HS-5 (cell line): ENCODE measurements around the gene KDM1A.

ENCODE experiments used
- DNase-seq: peaks from one replicate; pipeline ENCODE4 v3.0.0-alpha.2; 2012; ENCODE audit warnings: low read depth

Gene KDM1A

DNA sequence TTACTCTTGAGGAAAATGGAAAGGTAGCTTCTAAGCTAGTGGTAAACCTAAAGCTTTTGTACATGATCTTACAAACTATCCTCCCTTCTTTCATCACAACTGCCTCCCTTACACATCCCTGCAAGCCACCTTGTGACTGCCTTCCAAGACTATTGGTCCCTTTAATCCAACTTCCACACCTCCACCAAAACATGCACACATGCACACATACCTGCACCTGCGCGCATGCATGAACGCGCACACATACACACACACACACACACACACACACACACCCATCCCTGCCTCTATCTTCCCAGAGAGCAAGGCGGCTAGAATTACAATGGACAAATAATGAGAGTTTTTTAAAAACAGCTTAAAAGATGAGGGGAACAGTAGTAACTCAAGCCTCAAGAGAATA lies 91.1 kb downstream of the KDM1A start:
- no peak for DNase-seq

DNA sequence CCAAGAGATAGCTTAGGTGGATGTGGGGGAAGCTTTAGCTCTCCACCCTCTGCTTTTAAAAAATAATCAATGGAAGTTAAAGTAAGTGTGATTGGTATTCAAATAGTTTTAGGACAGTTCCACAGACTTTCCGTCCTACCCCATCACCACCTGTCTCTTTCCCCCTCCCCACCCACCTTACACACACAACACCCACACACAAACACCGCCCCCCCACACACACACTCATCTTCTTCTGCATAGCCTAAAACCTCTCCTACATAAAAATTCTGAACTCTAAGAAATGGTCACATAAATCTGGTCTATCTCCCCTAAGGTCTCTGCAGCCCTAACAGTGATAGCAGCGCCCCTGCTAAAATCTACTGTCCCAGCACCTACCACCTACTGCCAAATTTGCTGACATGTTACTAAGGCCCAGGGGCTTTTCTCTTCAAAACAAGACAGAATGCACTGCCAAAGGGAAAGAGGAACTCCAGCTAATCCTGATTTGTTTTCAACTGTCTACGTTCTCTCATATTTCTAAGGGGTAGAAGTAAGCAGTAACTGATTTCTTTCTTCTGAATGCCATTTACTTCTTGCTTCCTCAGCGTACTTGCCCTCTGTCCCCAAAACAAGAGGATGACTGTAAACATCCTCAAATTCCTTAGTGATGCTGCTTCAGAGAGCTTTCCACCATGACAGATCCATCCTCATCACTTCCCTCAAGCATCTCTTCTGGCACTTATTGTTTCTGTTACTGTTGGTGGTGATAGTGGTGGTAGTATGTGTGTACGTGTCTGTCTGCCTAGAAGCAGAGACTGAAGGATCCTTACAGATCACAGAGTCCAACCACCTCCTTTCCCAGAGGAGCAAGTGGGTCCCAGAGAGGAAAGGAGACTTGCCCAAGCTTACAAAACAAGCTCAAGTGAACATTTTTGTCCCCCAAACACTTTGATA lies 92.6 kb downstream of the KDM1A start:
- DNase-seq, result no peak

DNA sequence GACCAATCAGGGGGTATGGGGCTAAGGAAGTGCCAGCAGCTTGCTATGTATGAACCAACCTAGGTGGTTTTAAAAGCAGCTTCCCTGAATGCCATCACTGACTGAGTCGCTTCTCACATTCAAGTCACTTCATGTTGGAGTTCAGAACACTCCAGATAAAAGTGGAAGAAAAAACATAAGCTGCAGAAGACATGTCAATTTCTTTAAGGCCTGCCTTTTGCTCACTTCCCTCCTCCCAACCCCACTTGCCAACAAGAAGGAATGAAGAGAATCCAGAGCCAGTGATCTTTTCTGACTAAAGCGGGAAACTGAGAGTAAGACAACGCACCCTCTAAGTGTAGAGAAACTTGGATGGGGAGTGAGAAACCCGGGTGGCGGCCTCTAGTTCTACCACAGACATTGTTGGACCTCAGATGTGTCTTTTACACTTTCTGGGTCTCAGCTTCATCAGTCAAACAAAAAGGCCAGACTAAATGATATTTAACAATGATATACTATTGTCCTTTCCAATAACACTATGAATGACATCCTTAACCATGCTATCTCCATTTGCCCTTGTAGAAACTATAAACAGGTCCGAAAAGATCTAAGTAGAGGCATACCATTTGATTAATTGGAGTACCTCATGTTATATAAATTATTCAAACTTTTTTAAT lies 95.3 kb downstream of the KDM1A start:
- no peak for DNase-seq

DNA sequence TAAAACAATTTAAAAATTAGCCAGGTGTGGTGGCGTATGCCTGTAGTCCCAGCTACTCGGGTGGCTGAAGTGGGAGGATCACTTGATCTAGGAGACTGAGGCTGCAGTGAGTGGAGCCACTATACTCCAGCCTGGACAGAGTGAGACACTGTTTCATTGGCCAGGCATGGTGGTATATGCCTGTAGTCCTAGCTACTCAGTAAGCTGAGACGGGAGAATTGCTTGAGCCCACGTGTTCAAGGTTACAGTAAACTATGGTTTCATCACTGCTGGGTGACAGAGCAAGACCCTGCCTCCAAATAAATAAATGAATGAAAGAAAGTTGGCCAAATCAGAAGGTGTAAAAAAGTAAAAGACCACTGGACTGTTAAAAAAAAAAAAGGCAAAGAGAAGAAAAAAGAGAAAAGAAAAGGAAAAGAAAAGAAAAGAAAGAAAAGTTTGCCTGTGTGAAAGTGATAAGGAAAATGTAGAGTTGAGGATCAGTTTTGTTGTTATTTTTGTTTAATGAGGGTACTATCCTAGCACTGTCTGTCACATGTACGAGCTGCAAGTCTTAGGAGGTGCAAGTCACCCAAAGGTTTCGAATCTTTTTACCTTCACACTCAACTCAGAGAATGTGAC lies 97.1 kb downstream of the KDM1A start:
- no peak for DNase-seq

DNA sequence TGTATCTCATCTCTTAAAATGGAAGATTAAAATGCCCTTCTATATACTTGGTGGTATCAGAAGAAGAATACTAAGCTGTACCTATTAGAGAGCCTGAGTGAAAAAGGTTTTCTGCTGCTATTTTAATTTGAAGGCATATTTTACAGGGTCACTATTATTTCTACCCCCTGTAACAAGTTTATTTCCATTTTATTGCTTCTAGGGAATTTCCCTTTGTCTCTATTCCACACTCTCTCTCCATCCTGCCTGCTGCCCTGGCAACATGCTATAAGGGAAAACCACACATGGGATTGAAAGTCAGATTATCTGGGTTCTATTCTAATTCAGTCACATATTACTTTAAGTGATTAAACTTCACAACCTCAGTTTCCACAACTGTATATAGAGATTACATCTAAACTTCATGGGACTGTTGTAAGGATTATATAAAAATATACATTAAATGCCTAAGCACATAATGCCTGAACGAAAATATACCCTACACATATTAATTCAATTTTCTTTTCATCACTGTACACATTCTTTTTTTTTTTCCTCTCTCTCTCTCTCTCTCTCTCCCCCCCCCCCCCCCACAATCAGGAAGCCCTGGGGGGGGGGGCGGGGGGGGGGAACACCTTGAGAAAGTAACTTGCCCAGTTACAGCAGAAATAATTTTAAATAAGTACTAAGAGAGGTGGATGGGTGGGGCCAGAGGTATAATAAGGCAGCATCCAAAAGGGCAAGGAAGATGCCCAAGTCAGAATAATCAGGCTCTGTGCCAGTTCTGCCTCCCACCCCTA lies 97.8 kb downstream of the KDM1A start:
- no peak for DNase-seq

DNA sequence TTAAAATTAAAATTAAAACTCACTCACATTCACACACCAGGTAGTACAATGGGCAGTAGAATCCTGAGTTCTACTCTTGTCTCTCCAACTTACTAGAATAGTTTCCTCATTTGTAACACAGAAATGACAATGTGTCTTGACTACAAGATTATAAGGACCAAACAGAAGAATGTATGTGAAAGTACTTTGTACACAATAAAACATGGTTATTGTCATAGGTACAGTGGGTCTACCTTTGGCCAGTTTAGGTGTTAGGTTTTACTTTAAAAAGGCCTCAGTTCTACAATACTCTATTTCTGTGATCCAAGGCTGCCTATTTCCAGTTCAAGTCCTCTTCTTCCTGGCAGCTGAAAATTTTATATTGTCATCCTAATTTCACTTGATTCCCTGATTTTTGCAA lies 99.1 kb downstream of the KDM1A start:
- DNase-seq, result no peak

DNA sequence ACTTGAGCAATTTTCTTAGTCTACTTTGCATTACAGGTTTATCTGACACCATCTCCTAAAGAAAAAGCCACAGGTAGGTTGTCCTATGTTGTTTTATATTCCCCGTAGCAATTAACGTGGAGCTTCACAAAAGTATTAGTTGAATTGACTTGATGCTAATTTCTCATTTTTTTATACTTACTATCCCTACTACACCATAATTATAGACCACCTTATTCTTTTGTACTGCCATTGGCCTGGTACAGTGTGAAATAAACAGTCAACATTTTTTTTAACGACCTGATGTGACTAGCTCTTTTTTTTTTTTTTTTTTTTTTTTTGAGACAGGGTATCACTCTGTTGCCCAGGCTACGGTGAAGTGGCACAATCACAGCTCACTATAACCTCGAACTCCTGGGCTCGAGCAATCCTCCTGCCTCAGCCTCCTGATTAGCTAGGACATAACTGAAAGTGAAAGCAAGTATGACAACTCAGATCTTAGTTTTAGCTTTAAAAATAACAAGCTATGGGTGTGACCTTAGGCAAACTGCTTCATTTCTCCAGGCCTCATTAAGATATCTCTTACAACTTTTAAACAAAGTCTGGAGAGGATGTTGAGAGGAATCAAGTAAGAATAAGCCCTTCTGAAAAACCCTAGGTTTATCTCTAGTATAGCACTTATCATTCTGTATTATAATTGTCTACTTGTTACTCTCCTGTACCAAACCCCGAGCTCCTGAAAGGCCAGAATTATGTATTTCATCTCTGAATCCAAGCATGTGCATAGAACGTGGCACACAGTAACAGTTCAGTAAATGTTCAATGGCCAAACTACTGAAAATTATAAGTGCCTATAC lies 99.9 kb downstream of the KDM1A start:
- no peak for DNase-seq

DNA sequence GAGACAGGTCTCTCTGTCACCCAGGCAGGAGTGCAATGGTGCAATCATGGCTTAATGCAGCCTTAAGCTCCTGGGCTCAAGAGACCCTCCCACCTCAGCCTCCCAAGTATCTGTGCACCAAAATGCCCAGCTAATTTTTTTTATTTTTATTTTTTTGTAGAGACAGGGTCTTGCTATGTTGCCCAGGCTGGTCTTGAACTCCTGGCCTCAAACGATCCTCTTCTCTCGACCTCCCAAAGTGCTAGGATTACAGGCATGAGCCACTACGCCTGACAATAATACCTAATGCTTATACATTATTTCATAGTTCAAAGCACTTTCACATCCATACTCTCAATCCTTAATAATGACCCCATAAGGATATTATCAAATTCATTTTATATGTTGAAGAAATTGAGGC lies 101.1 kb downstream of the KDM1A start:
- DNase-seq, result no peak

DNA sequence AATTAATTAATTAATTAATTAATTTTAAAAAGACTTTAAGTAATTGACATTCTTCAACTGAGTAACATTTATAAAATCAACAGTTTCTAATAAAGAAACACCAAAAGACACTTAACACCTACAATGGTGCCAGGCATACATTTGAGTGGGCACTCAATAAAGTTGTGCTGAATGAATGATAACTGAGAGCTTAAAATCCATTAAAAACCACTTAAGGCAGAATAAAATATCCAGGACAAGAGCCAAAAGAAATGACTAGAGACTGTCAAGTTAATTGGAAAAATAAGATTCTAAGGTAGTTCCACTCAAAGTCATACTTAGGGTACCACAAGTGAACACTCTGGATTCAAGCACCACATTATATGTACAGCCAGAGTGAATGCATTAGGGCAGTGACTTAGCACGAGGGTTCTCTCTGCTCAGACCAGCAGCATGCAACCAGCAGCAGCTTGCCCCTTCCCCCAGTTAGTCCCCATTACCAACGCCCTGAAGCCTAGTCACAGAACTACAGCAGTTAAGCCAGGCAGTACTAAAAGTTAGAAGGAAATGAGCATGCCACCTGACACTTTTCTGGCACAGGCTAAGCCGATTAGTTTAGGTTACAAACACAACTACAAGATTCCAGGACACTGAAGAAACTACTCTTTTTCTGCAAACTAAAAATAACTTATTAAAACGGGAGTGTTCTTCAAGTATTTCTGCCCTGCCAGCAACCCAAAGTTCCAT lies 102.9 kb downstream of the KDM1A start:
- DNase-seq, result no peak

DNA sequence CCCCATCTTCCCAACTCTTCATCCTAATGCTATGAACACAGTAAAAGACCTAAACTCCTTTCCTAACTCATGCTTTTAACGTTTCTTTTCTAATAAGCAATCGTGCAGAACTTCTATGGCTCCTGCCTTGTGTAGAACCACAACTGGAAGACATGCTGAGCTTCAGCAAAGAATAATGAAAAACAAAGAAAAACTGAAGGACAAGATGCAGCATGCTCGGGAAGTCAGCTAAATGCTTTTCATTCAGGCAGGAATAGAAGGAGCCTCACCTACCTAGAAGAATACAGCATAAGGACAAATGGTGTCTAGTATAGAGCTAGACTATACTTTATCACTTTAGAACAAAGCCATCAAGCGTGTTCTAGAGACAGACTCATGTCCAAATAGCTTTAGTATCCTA lies 103.5 kb downstream of the KDM1A start:
- no peak for DNase-seq

DNA sequence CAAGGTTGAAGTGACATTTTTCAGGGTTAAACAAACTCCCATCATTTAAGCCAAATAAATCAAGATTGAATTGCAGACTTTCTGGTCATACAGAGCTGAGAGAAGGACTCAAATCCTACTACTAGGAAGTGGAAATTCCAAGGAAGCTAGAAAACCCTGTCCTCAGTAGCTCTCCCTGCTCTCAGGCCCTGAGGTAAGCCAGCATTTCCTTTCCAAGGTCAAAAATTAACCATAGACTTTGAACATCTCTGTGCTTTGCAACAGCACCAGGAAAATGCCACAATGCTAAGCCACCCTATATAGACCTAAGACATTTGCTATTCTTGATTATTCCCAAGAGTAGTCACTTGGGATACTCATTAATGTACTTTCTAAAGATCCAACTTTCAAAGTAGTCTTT lies 104.3 kb downstream of the KDM1A start:
- DNase-seq, result no peak

DNA sequence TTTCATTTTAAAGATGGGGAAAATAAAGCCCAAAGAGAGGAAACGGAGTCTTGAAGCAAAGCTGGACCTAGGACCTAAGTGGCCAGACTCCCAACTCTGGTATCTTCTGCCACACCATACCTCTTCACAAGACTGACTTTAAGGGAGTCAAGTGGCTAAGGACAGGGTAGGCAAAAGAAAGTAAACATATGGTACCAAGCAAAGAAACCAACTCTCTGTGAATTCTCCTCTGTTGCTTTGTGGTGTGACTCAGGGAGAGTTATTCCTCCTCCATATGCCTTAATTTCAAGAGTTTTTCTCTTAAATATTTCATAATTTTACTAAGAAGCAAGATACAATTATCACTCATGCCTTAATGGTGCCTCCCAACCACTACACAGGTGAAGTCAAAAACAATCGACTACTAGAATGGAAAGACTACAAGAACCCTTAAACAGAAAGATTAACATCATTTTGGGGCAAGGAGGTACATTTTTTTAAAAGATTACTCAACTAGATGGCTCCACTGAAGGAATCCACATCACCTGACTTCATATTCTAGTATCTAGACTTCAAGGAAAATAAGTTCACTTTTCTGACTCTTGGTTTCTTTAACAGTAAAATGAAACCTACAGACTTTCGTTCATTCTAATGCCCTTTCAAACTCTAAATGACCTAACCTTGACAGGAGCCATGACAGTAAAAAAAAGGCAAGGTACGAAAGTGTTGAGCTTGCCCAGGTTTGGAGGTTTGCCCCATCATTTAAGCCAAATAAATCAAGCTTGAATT lies 105.2 kb downstream of the KDM1A start:
- no peak for DNase-seq

DNA sequence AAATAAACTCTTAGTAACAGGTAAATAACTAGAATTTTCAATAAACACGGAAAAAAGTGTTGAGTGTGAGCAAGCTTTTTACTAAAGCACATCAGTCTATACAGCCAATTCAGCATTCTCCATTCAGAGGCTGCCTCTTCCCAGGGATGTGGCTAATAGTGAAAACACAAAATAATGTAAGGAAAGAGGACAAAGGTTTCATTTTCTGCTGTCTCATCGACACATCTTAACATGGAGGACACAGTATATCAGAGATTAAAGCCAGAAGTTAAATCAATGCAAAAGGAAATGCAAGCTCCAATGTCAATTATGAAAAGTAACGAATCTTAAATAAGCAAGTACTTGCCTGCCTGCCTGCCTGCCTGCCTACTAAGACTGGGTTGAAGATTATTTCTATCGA lies 106.2 kb downstream of the KDM1A start:
- DNase-seq, result no peak

DNA sequence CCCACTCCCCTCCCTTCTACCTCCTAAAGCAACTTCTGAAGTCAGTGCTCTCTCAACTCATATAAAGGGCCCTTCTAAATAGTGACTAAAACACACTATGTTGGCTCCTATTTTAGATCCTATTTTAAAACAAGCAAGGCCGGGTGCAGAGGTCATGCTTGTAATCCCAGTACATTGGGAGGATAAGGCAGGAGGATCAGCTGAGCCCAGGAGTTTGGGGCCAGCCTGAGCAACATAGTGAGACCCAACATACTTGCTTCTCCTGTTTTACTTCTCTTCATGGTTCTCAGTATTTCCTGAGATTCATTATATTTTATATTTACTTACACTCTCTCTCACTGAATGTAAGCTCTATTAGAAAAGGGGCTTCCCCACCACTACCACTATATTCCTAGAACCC lies 106.9 kb downstream of the KDM1A start:
- DNase-seq, result no peak

DNA sequence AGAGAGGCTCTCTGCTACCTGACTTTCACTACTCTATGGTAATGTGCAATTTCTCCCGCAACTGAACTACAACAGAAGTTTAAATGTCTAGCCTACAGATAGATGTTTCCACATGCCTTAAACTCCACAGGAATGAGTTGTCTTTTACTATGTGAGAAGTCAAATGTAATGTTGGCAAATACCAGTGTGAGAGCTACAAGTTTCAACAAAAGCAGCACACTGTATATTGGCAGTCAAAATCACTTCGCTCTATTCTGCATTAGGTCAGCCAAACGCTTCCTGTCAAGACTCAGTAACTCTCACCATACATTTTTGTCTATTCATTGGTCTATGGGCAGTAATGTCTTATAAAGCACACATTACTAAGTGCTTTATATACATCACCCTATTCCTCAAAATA lies 107.5 kb downstream of the KDM1A start:
- no peak for DNase-seq

DNA sequence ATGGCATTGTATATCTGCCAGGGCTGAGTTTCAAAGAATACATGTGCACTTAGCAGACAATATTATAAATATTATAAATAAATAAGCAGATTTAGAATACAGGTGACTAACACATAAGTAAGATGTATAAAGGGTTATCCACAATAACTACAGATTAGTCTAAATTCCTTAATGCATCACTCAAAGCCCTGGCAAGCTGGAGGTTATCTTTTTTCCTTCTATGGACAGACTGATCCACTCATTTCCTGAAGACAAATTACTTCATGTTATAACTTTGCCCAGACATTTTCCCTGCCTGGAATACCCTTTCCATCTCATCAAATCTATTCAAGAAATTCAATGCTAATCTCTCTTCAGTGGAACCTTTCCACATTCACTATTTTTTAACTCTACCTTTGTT lies 110.6 kb downstream of the KDM1A start:
- DNase-seq, result peak; percentile 22

DNA sequence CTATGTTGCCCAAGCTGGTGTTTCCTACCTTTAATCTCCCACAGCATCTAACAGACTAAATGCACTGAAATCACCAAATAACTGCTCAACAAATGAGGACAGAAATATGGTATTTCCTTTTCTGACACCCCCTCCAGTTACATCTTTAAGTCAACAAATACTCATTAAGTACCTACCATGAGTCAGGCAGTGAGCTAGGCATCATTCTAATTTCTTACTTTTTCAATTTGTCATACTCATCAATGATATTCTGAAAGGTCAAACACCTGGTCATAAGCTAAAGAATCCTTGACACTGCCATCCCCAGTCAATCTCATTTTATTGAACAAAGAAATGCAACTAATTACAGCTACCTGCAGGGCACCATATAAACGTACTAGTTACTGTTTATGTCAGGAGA lies 112.8 kb downstream of the KDM1A start:
- no peak for DNase-seq
